ENCODE data around the gene CSKMT. TPM values are rescaled to one million over a fixed set of nuclear protein-coding genes. Genes with fewer than 3 reads are reported as not detected.

Gene CSKMT
- total and polyA plus RNA-seq, 9 donors = 3.6 to 31.5 (median 20.6) TPM

- Histone ChIP-seq H3K9me3 (no peaks in the 10 kb centered on the region), H3K4me3 (peak overlapping the region; percentile 71), H3K4me1 (ENCODE audit: insufficient read depth) (peaks cover 9% of the 10 kb centered on the region), H3K27ac (peak overlapping the region; percentile 10 to 79), H3K27me3 (no peaks in the 10 kb centered on the region), H3K36me3 (no peaks in the 10 kb centered on the region)
- intact Hi-C loops (cut with DNase I) = no loop called here
- 1% methylated on average over 39 of the region's 39 CpGs for WGBS, 3 donors
- DNase-seq = peak; percentile 61 to 77 (median 65)
- TF ChIP-seq CTCF (IDR thresholded peaks at IDR 0.05) (no peak), EP300 (IDR thresholded peaks at IDR 0.05) (no peak), POLR2A (IDR thresholded peaks at IDR 0.05) (no peak)
These were observed 617 bp downstream of the CSKMT start for GRCh38 chr11:62665599-62666258.

GRCh38 chr11:62666259-62666926 lies 1.3 kb downstream of the CSKMT start:
- no peaks in the 10 kb centered on the region for H3K9me3 ChIP-seq
- intact Hi-C loops (cut with DNase I) = no loop called here
- H3K27me3 ChIP-seq = no peaks in the 10 kb centered on the region
- 24 to 41% (median 27%) methylated on average over 16 of the region's 16 CpGs for WGBS, 3 donors
- no peak for DNase-seq
- peak overlapping the region; percentile 71 for H3K4me3 ChIP-seq
- TF ChIP-seq CTCF (IDR thresholded peaks at IDR 0.05) (no peak), EP300 (IDR thresholded peaks at IDR 0.05) (no peak), POLR2A (IDR thresholded peaks at IDR 0.05) (no peak)
- H3K27ac ChIP-seq = peak overlapping the region in 1 of 2 donors; percentile 79
- H3K36me3 ChIP-seq = no peaks in the 10 kb centered on the region
- H3K4me1 ChIP-seq (ENCODE audit: insufficient read depth) = peaks cover 11% of the 10 kb centered on the region

- intact Hi-C loops (cut with DNase I) = no loop called here
- Histone ChIP-seq H3K9me3 (no peaks in the 10 kb centered on the region), H3K36me3 (no peaks in the 10 kb centered on the region), H3K4me3 (no peak overlapping the region), H3K27ac (no peak overlapping the region), H3K27me3 (no peaks in the 10 kb centered on the region), H3K4me1 (ENCODE audit: insufficient read depth) (peaks cover 11% of the 10 kb centered on the region)
- no peak for DNase-seq
- WGBS, 3 donors = 62 to 76% (median 63%) methylated on average over 2 of the region's 2 CpGs
- no peak for TF ChIP-seq CTCF (IDR thresholded peaks at IDR 0.05)
- no peak for TF ChIP-seq POLR2A (IDR thresholded peaks at IDR 0.05)
- TF ChIP-seq EP300 (IDR thresholded peaks at IDR 0.05) = no peak
These were observed 2.3 kb downstream of the CSKMT start for GRCh38 chr11:62667460-62667859.

GRCh38 chr11:62669420-62670161 lies 4.5 kb downstream of the CSKMT start:
- peaks cover 16% of the 10 kb centered on the region for H3K4me1 ChIP-seq (ENCODE audit: insufficient read depth)
- TF ChIP-seq EP300 (IDR thresholded peaks at IDR 0.05) (no peak), POLR2A (IDR thresholded peaks at IDR 0.05) (no peak), CTCF (IDR thresholded peaks at IDR 0.05) (no peak)
- no peaks in the 10 kb centered on the region for H3K27me3 ChIP-seq
- H3K27ac ChIP-seq = no peak overlapping the region
- 58 to 75% (median 66%) methylated on average over 4 of the region's 4 CpGs for WGBS, 3 donors
- intact Hi-C loops (cut with DNase I) = loop anchor here in 2 of 4 donors (5.0 to 10.0 kb wide), 2 partner anchors 58 to 275 kb away; partner anchors contain the start of genes HNRNPUL2 (in 1 of the 2) and TTC9C (in 1 of the 2)
- no peaks in the 10 kb centered on the region for H3K9me3 ChIP-seq
- H3K36me3 ChIP-seq = no peaks in the 10 kb centered on the region
- DNase-seq = no peak
- H3K4me3 ChIP-seq = no peak overlapping the region
